H9 (cell line): ENCODE results near the gene LRCH4. TPM values are rescaled to one million over a fixed set of nuclear protein-coding genes. Genes with fewer than 3 reads are reported as not detected.

Experiments used
- total RNA-seq: library from RNA; stranded (reverse); gene quantifications from 2 replicates; pipeline ENCODE4 v1.2.1, GENCODE V29; 2021

LRCH4 gene
- total RNA-seq, 1 experiment from 2014 or later: 39.1 TPM

Other genes with a start within 250 kb of the LRCH4 start
- gene PILRB, start 228.0 kb downstream of the LRCH4 start, total RNA-seq: 43.5 and 50.1 TPM in 2 replicates
- gene PILRA, start 212.6 kb downstream of the LRCH4 start, total RNA-seq: 3.2 and 3.3 TPM in 2 replicates
- 1.1 and 1.3 TPM in 2 replicates for gene ZCWPW1, start 157.4 kb downstream of the LRCH4 start, total RNA-seq
- 68.0 and 69.0 TPM in 2 replicates for gene MEPCE, start 156.3 kb downstream of the LRCH4 start, total RNA-seq
- 37.4 and 40.2 TPM in 2 replicates for gene PPP1R35, start 149.6 kb downstream of the LRCH4 start, total RNA-seq
- gene SPACDR, start 121.9 kb downstream of the LRCH4 start, total RNA-seq: 0.39 TPM in 1 of 2 replicates, not detected in the other
- gene TSC22D4, start 106.9 kb downstream of the LRCH4 start, total RNA-seq: 17.2 and 17.5 TPM in 2 replicates
- 3.2 and 4.0 TPM in 2 replicates for gene NYAP1, start 102.2 kb downstream of the LRCH4 start, total RNA-seq
- gene AGFG2, start 46.9 kb downstream of the LRCH4 start, total RNA-seq: 11.2 and 12.7 TPM in 2 replicates
- gene SAP25, start 12.2 kb downstream of the LRCH4 start, total RNA-seq: 4.2 and 5.1 TPM in 2 replicates
- gene FBXO24, start 199 bp upstream of the LRCH4 start, total RNA-seq: 0.85 and 1.3 TPM in 2 replicates
- 25.8 and 26.1 TPM in 2 replicates for gene PCOLCE, start 16.2 kb upstream of the LRCH4 start, total RNA-seq
- gene MOSPD3, start 26.4 kb upstream of the LRCH4 start, total RNA-seq: 16.7 and 17.5 TPM in 2 replicates
- gene TFR2, start 55.4 kb upstream of the LRCH4 start, total RNA-seq: 1.9 and 2.3 TPM in 2 replicates
- gene ACTL6B, start 70.3 kb upstream of the LRCH4 start, total RNA-seq: 0.33 and 0.50 TPM in 2 replicates
- 171 and 174 TPM in 2 replicates for gene GNB2, start 87.6 kb upstream of the LRCH4 start, total RNA-seq
- gene GIGYF1, start 108.1 kb upstream of the LRCH4 start, total RNA-seq: 101 and 104 TPM in 2 replicates
- gene POP7, start 120.0 kb upstream of the LRCH4 start, total RNA-seq: 96.7 and 96.9 TPM in 2 replicates
- gene EPO, start 134.3 kb upstream of the LRCH4 start, total RNA-seq: 0.33 and 0.44 TPM in 2 replicates
- not detected in 2 replicates for gene ZAN, start 147.5 kb upstream of the LRCH4 start, total RNA-seq
- 132 and 135 TPM in 2 replicates for gene EPHB4, start 241.4 kb upstream of the LRCH4 start, total RNA-seq